K562 (cell line): Measurements from ENCODE around the gene SHANK1. TPM values are rescaled to one million over a fixed set of nuclear protein-coding genes. Genes with fewer than 3 reads are reported as not detected.

Source experiments
- BRCA1 ChIP-seq, 2 experiments: fragments of 450-650 bp in 1 of 2; sonication (generic) in 1 of 2; formaldehyde crosslinking in 1 of 2; IDR thresholded peaks; 2 replicates each; pipeline versions ENCODE4 v1.5.0 to v1.6.1; 2017 to 2020; ENCODE audit warnings: mild to moderate bottlenecking in 1 of 2, missing genetic modification reagents in 1 of 2
- CHD4 ChIP-seq: fragments of 200-600 bp; sonication (generic); IDR thresholded peaks from 3 replicates; pipeline ENCODE4 v1.6.1; 2012; ENCODE audit warnings: low read depth, mild to moderate bottlenecking, mixed read lengths, low read length, inconsistent platforms; ENCODE audit not compliant: insufficient read depth, insufficient replicate concordance, poor library complexity, severe bottlenecking
- CREM ChIP-seq: IDR thresholded peaks from 2 replicates; pipeline ENCODE4 v1.6.1; 2014; ENCODE audit warnings: antibody characterized with exemption, low read depth
- FOXP1 ChIP-seq: sonication (generic); formaldehyde crosslinking; IDR thresholded peaks from 2 replicates; pipeline ENCODE4 v1.8.0; 2022; ENCODE audit warnings: mild to moderate bottlenecking, missing genetic modification reagents
- HLTF ChIP-seq: fragments of 450-650 bp; IDR thresholded peaks from 2 replicates; pipeline ENCODE4 v1.6.1; 2016
- HNRNPK ChIP-seq: fragments of 200-400 bp; formaldehyde crosslinking; IDR thresholded peaks from one replicate; pipeline ENCODE4 v1.6.1; 2018; ENCODE audit warnings: mild to moderate bottlenecking, low read depth, low read length; ENCODE audit not compliant: poor library complexity, severe bottlenecking
- KLF1 ChIP-seq: fragments of 450-650 bp; IDR thresholded peaks from 2 replicates; pipeline ENCODE4 v1.6.1; 2016; ENCODE audit warnings: missing genetic modification characterization, missing compliant biosample characterization
- MBD2 ChIP-seq: sonication (generic); IDR thresholded peaks from 2 replicates; pipeline ENCODE4 v1.6.1; 2016; ENCODE audit warnings: low read depth, borderline replicate concordance
- NFATC3 ChIP-seq: fragments of 450-650 bp; IDR thresholded peaks from 2 replicates; pipeline ENCODE4 v1.6.1; 2017; ENCODE audit warnings: mild to moderate bottlenecking
- PATZ1 ChIP-seq: fragments of 250-450 bp; sonication (Bioruptor Pico); IDR thresholded peaks from 2 replicates; pipeline ENCODE4 v1.5.0; 2020; ENCODE audit warnings: mild to moderate bottlenecking, borderline replicate concordance
- PURB ChIP-seq: sonication (generic); formaldehyde crosslinking; IDR thresholded peaks from 2 replicates; pipeline ENCODE4 v1.9.0; 2021; ENCODE audit warnings: low read depth, mild to moderate bottlenecking, missing genetic modification reagents
- RBM39 ChIP-seq: fragments of 200-400 bp; formaldehyde crosslinking; optimal IDR thresholded peaks from 2 replicates; pipeline ENCODE3; 2018; ENCODE audit warnings: low read depth, low read length
- SIX5 ChIP-seq, 2 experiments: IDR thresholded peaks; 2 replicates each; pipeline ENCODE4 v1.6.1; 2011; ENCODE audit warnings: low read length in 2 of 2, borderline replicate concordance in 1 of 2, low read depth in 1 of 2, mild to moderate bottlenecking in 1 of 2, moderate library complexity in 1 of 2; ENCODE audit not compliant: insufficient read depth in 1 of 2
- SMARCE1 ChIP-seq: fragments of 450-650 bp; IDR thresholded peaks from 2 replicates; pipeline ENCODE4 v1.7.1; 2016; ENCODE audit warnings: mild to moderate bottlenecking
- SPI1 ChIP-seq: IDR thresholded peaks from 2 replicates; pipeline ENCODE4 v1.6.1; 2011; ENCODE audit warnings: low read depth, low read length, control low read depth, borderline replicate concordance
- TEAD1 ChIP-seq, 2 experiments: fragments of 450-650 bp in 1 of 2; sonication (generic) in 1 of 2; formaldehyde crosslinking; IDR thresholded peaks; 2 replicates each; pipeline versions ENCODE4 v1.4.0 to v1.8.0; 2020 to 2022; ENCODE audit warnings: mild to moderate bottlenecking in 2 of 2, missing genetic modification reagents in 1 of 2
- ZBTB17 ChIP-seq: fragments of 450-650 bp; formaldehyde crosslinking; IDR thresholded peaks from 2 replicates; pipeline ENCODE4 v1.4.0; 2020; ENCODE audit warnings: mild to moderate bottlenecking
- ZEB2 ChIP-seq: fragments of 450-650 bp; IDR thresholded peaks from 2 replicates; pipeline ENCODE4 v1.6.1; 2016
- ZNF197 ChIP-seq: fragments of 200-800 bp; sonication (Bioruptor generic); IDR thresholded peaks from 2 replicates; pipeline ENCODE4 v1.6.1; 2016; ENCODE audit warnings: low read depth, missing genetic modification characterization, missing compliant biosample characterization
- polyA plus RNA-seq, 8 experiments: library from polyadenylated mRNA; depleted of rRNA in 4 of 8; stranded (reverse) in 5 of 8; unstranded in 3 of 8; fragments of >200 nt; fragmentation: Nextera tagmentation in 2 of 8; fragmentation: Illumina TruSeq in 1 of 8; extraction: Ambion mirVana in 2 of 8; extraction: Trizol in 1 of 8; gene quantifications; 2 replicates each; pipeline versions ENCODE4 v1.2.1 to v1.2.3, GENCODE V29; 2011 to 2014; ENCODE audit warnings: inconsistent platforms in 1 of 8, missing spikeins in 1 of 8
- total RNA-seq, 7 experiments: library from RNA; depleted of rRNA in 6 of 7; stranded (reverse); fragments of >200 nt in 6 of 7; fragmentation: Illumina TruSeq in 2 of 7; extraction: Trizol in 2 of 7; gene quantifications; 2 replicates each; pipeline versions ENCODE4 v1.2.1 to v1.2.3, GENCODE V29; 2011 to 2021; ENCODE audit warnings: low replicate concordance in 1 of 7
- TF ChIP-seq, protein P1 (sequence below): fragments of 250-450 bp; sonication (Bioruptor Pico); IDR thresholded peaks from 2 replicates; pipeline ENCODE4 v1.5.0; 2021
- TF ChIP-seq, protein P2 (sequence below): fragments of 450-650 bp; IDR thresholded peaks from 2 replicates; pipeline ENCODE4 v1.6.1; 2014; ENCODE audit warnings: low read depth, mild to moderate bottlenecking, moderate library complexity, borderline replicate concordance
- TF ChIP-seq, protein P3 (sequence below): fragments of 200-800 bp; sonication (Bioruptor generic); IDR thresholded peaks from 2 replicates; pipeline ENCODE4 v1.6.1; 2017; ENCODE audit warnings: missing genetic modification characterization, missing compliant biosample characterization

Gene SHANK1
- total and polyA plus RNA-seq, 9 of the 15 experiments (the other 6 are each of a cell fraction or from before 2014, with no cell fraction given) = 0.33 to 1.3 (median 0.55) TPM; not detected in 2

DNA sequence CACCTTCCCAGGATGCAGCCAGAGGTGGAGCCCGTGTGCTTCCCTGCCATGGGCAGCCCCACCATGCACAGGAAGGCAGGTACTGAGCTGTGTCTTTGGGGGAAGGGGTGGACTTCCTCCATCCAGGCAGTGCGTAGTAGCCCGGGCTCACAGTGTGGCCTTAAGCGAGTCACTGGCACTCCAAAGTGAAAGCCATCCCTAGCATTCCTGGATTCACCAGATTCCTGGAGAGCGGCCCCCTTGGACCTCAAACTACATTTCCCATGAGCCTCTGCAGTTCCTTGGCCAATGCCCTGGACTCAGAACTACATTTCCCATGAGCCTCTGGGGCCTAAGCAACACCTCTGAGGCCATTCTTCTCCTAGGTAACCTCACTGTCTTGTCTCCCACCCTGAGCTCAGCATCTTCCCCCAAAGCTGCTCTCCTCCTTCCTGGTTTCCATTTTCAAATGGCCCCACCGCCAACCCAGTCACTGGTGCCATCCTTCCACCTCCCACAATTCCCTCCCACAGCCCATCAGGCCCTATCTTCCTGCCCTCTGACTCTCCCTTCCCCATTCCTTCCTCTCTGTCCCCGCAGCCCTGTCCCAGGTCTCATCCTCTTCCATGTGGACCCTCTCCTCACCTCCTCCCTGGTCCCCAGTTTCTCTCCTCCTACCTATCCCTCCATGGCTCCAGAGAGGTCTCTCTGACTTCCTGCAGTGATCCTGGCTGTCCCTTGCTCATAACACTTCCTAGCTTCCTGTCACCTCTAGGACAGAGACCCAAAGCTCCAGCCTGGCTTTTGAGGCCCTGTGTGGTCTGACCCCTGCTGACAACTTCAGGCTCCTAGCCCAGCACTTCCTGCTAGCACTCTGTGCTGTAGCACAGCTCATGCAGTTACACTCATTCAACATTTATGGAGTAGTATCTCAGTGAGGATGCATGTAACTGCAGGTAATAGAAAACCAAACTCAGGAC lies 69.9 kb downstream of the SHANK1 start, which contains the start of gene C19orf81 (continued):
- TF ChIP-seq, protein P1, sequence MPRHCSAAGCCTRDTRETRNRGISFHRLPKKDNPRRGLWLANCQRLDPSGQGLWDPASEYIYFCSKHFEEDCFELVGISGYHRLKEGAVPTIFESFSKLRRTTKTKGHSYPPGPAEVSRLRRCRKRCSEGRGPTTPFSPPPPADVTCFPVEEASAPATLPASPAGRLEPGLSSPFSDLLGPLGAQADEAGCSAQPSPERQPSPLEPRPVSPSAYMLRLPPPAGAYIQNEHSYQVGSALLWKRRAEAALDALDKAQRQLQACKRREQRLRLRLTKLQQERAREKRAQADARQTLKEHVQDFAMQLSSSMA (CRISPR knock-in tag) = no peak
- TF ChIP-seq MBD2 (peak; percentile 93), HNRNPK (no peak), SIX5 (IDR thresholded peaks at IDR 0.05; ENCODE audit: borderline replicate concordance in 1 of 2, insufficient read depth in 1 of 2, low read depth in 1 of 2, low read length in 2 of 2) (peak; percentile 91 to 94), PATZ1 (no peak), TEAD1 (CRISPR knock-in tag; IDR thresholded peaks at IDR 0.05) (peak in 1 of 2 experiments; percentile 63; a peak in 1 of 4 replicates), BRCA1 (IDR thresholded peaks at IDR 0.05) (no peak), BRCA1 (CRISPR knock-in tag; IDR thresholded peaks at IDR 0.05) (no peak), ZEB2 (no peak), CREM (peak; percentile 53), HLTF (peak; percentile 76; the same call in 1 of the 2 replicates), SPI1 (no peak), SMARCE1 (peak; percentile 28; the same call in 1 of the 2 replicates), KLF1 (no peak), ZBTB17 (CRISPR knock-in tag) (no peak), ZNF197 (CRISPR knock-in tag) (peak; percentile 78; the same call in 1 of the 2 replicates), PURB (no peak), CHD4 (no peak), RBM39 (no peak), FOXP1 (CRISPR knock-in tag) (peak; percentile 42; the same call in 1 of the 2 replicates), NFATC3 (0 out of 2 replicates have a peak, but pooled peaks have one; percentile 45)
- TF ChIP-seq, protein P2, sequence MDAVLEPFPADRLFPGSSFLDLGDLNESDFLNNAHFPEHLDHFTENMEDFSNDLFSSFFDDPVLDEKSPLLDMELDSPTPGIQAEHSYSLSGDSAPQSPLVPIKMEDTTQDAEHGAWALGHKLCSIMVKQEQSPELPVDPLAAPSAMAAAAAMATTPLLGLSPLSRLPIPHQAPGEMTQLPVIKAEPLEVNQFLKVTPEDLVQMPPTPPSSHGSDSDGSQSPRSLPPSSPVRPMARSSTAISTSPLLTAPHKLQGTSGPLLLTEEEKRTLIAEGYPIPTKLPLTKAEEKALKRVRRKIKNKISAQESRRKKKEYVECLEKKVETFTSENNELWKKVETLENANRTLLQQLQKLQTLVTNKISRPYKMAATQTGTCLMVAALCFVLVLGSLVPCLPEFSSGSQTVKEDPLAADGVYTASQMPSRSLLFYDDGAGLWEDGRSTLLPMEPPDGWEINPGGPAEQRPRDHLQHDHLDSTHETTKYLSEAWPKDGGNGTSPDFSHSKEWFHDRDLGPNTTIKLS = peak; percentile 79
- TF ChIP-seq, protein P3, sequence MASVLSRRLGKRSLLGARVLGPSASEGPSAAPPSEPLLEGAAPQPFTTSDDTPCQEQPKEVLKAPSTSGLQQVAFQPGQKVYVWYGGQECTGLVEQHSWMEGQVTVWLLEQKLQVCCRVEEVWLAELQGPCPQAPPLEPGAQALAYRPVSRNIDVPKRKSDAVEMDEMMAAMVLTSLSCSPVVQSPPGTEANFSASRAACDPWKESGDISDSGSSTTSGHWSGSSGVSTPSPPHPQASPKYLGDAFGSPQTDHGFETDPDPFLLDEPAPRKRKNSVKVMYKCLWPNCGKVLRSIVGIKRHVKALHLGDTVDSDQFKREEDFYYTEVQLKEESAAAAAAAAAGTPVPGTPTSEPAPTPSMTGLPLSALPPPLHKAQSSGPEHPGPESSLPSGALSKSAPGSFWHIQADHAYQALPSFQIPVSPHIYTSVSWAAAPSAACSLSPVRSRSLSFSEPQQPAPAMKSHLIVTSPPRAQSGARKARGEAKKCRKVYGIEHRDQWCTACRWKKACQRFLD (CRISPR knock-in tag) = peak; percentile 40; the same call in 1 of the 2 replicates
